ENCODE data around the gene C6orf120. TPM values are rescaled to one million over a fixed set of nuclear protein-coding genes. Genes with fewer than 3 reads are reported as not detected.

C6orf120 gene
- total RNA-seq, 3 donors from 2014 or later (not counting 1 experiment from before 2014, with no cell fraction given) = 13.9 to 17.3 (median 16.6) TPM

GRCh38 chr6:169684056-169684455 is 17.9 kb upstream of the C6orf120 start:
- Histone ChIP-seq H3K4me1 (ENCODE audit: control insufficient read depth, insufficient read depth, low read length) (no peaks in the 10 kb centered on the region), H3K4me3 (ENCODE audit: low read length) (no peak overlapping the region), H3K36me3 (ENCODE audit: control insufficient read depth, insufficient read depth, low read length) (peaks cover 7% of the 10 kb centered on the region), H3K9me3 (ENCODE audit: control insufficient read depth, insufficient read depth, low read length) (no peaks in the 10 kb centered on the region), H3K27me3 (ENCODE audit: control insufficient read depth, insufficient read depth, low read length) (no peaks in the 10 kb centered on the region), H3K27ac (ENCODE audit: low read length) (no peak overlapping the region)
- no peak for TF ChIP-seq CTCF (IDR thresholded peaks at IDR 0.05)
- intact Hi-C loops (cut with micrococcal nuclease) = no loop called here
- WGBS (ENCODE audit: insufficient coverage) = 92% methylated on average over 3 of the region's 3 CpGs
- Mint-ChIP-seq H3K4me3 (no peak overlapping the region), H3K9me3 (peaks cover 9 to 12% of the 10 kb centered on the region in 2 donors), H3K36me3 (peaks cover 35% of the 10 kb centered on the region), H3K4me1 (no peaks in the 10 kb centered on the region), H3K27ac (no peak overlapping the region), H3K27me3 (ENCODE audit: low read depth in 2 of 2) (no peaks in the 10 kb centered on the region)
- ATAC-seq (no peak), DNase-seq (no peak)

- intact Hi-C loops (cut with micrococcal nuclease) = no loop called here
- 90% methylated on average over 2 of the region's 2 CpGs for WGBS (ENCODE audit: insufficient coverage)
- DNase-seq = no peak
- H3K4me1 Mint-ChIP-seq = no peaks in the 10 kb centered on the region
- TF ChIP-seq CTCF (IDR thresholded peaks at IDR 0.05) = no peak
- H3K27me3 Mint-ChIP-seq (ENCODE audit: low read depth in 2 of 2) = no peaks in the 10 kb centered on the region
- H3K9me3 Mint-ChIP-seq = peaks cover 7 to 12% of the 10 kb centered on the region in 2 donors
- Histone ChIP-seq H3K4me1 (ENCODE audit: control insufficient read depth, insufficient read depth, low read length) (no peaks in the 10 kb centered on the region), H3K27me3 (ENCODE audit: control insufficient read depth, insufficient read depth, low read length) (no peaks in the 10 kb centered on the region), H3K9me3 (ENCODE audit: control insufficient read depth, insufficient read depth, low read length) (no peaks in the 10 kb centered on the region), H3K27ac (ENCODE audit: low read length) (no peak overlapping the region), H3K4me3 (ENCODE audit: low read length) (no peak overlapping the region), H3K36me3 (ENCODE audit: control insufficient read depth, insufficient read depth, low read length) (peaks cover 7% of the 10 kb centered on the region)
- no peak overlapping the region for H3K27ac Mint-ChIP-seq
- peaks cover 25% of the 10 kb centered on the region for H3K36me3 Mint-ChIP-seq
- no peak overlapping the region for H3K4me3 Mint-ChIP-seq
- no peak for ATAC-seq
Observed at GRCh38 chr6:169685860-169686259, 16.1 kb upstream of the C6orf120 start.

DNA sequence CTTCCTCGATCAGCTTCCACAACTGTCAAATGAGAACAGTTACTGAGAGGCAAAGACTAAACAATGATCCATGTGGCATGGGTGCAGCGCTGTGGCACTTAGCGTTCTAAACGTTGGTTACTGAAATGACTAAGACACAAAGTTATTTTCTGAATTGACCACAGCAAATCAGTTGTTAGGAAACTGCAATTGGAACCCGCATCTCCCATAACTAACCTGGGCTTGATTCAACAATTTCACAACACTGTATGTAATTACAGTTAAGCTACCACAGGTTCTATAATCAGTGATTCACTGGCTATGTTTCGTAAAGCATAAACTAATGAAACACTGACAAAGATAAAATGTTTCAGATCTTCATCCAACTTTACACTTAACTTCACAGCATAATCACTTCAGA is 12.6 kb upstream of the C6orf120 start:
- H3K4me3 ChIP-seq (ENCODE audit: low read length) = no peak overlapping the region
- no peaks in the 10 kb centered on the region for H3K27me3 ChIP-seq (ENCODE audit: control insufficient read depth, insufficient read depth, low read length)
- Mint-ChIP-seq H3K27ac (no peak overlapping the region), H3K4me3 (no peak overlapping the region), H3K9me3 (peaks cover 7 to 12% of the 10 kb centered on the region in 2 donors), H3K4me1 (no peaks in the 10 kb centered on the region), H3K27me3 (ENCODE audit: low read depth in 2 of 2) (no peaks in the 10 kb centered on the region), H3K36me3 (peaks cover 25% of the 10 kb centered on the region)
- WGBS (ENCODE audit: insufficient coverage) = 90% methylated on average over 6 of the region's 6 CpGs
- ATAC-seq (no peak), DNase-seq (no peak)
- peaks cover 6% of the 10 kb centered on the region for H3K36me3 ChIP-seq (ENCODE audit: control insufficient read depth, insufficient read depth, low read length)
- H3K27ac ChIP-seq (ENCODE audit: low read length) = no peak overlapping the region
- TF ChIP-seq CTCF (IDR thresholded peaks at IDR 0.05) = no peak
- no peaks in the 10 kb centered on the region for H3K4me1 ChIP-seq (ENCODE audit: control insufficient read depth, insufficient read depth, low read length)
- peaks cover 4% of the 10 kb centered on the region for H3K9me3 ChIP-seq (ENCODE audit: control insufficient read depth, insufficient read depth, low read length)
- intact Hi-C loops (cut with micrococcal nuclease) = no loop called here

GRCh38 chr6:169691260-169691659 is 10.7 kb upstream of the C6orf120 start:
- H3K27ac ChIP-seq (ENCODE audit: low read length) = no peak overlapping the region
- no peaks in the 10 kb centered on the region for H3K27me3 ChIP-seq (ENCODE audit: control insufficient read depth, insufficient read depth, low read length)
- no peaks in the 10 kb centered on the region for H3K4me1 ChIP-seq (ENCODE audit: control insufficient read depth, insufficient read depth, low read length)
- H3K27me3 Mint-ChIP-seq (ENCODE audit: low read depth in 2 of 2) = no peaks in the 10 kb centered on the region
- 100% methylated on average over 1 of the region's 2 CpGs for WGBS (ENCODE audit: insufficient coverage)
- ATAC-seq = no peak
- no peak overlapping the region for H3K4me3 Mint-ChIP-seq
- H3K4me3 ChIP-seq (ENCODE audit: low read length) = no peak overlapping the region
- intact Hi-C loops (cut with micrococcal nuclease) = no loop called here
- H3K36me3 ChIP-seq (ENCODE audit: control insufficient read depth, insufficient read depth, low read length) = peaks cover 3% of the 10 kb centered on the region
- no peak for DNase-seq
- no peaks in the 10 kb centered on the region for H3K4me1 Mint-ChIP-seq
- TF ChIP-seq CTCF (IDR thresholded peaks at IDR 0.05) = no peak
- H3K9me3 ChIP-seq (ENCODE audit: control insufficient read depth, insufficient read depth, low read length) = peaks cover 4% of the 10 kb centered on the region
- H3K9me3 Mint-ChIP-seq = peaks cover 0 to 1% of the 10 kb centered on the region in 2 donors
- no peak overlapping the region for H3K27ac Mint-ChIP-seq
- peaks cover 8% of the 10 kb centered on the region for H3K36me3 Mint-ChIP-seq

Data from natural killer cell (primary cell).